Measurements from ENCODE around the gene PTK6.

The PTK6 gene

GRCh38 chr20:63542696-63543095, 5.5 kb upstream of the PTK6 start:
- no peak for DNase-seq

GRCh38 chr20:63542031-63542559, 4.9 kb upstream of the PTK6 start:
- DNase-seq: no peak

- DNase-seq: no peak
These were observed 4.2 kb upstream of the PTK6 start for GRCh38 chr20:63541371-63541770.

GRCh38 chr20:63540417-63541186, 3.4 kb upstream of the PTK6 start:
- no peak for DNase-seq

GRCh38 chr20:63539441-63540370, 2.5 kb upstream of the PTK6 start:
- DNase-seq: no peak

GRCh38 chr20:63539092-63539430, 1.9 kb upstream of the PTK6 start:
- no peak for DNase-seq

GRCh38 chr20:63538204-63539091, 1.3 kb upstream of the PTK6 start:
- DNase-seq: no peak

GRCh38 chr20:63537525-63538203, 488 bp upstream of the PTK6 start:
- DNase-seq: peak; percentile 67 to 78

GRCh38 chr20:63536241-63536977, 767 bp downstream of the PTK6 start:
- no peak for DNase-seq

GRCh38 chr20:63534831-63535651, 2.1 kb downstream of the PTK6 start:
- no peak for DNase-seq

GRCh38 chr20:63534427-63534830, 2.7 kb downstream of the PTK6 start:
- DNase-seq: no peak

- no peak for DNase-seq
These were observed 3.2 kb downstream of the PTK6 start for GRCh38 chr20:63533871-63534393.

- DNase-seq: no peak
These were observed 3.8 kb downstream of the PTK6 start for GRCh38 chr20:63533388-63533787.

GRCh38 chr20:63532449-63532971, 4.7 kb downstream of the PTK6 start:
- DNase-seq: no peak

- DNase-seq: no peak
These were observed 5.3 kb downstream of the PTK6 start for GRCh38 chr20:63531686-63532448.

- no peak for DNase-seq
These were observed 6.4 kb downstream of the PTK6 start for GRCh38 chr20:63530788-63531160.

GRCh38 chr20:63529861-63530787, 7.1 kb downstream of the PTK6 start:
- DNase-seq: no peak
